Measurements from ENCODE around the gene DTX4.
"Not testable (repeated sequence)": the region's sequence is repeated elsewhere in the genome, so short reads cannot be mapped to it uniquely, and the experiment has no call there.

Gene DTX4

GRCh38 chr11:59171508-59172322 is at the start of gene DTX4:
TSS of gene DTX4 (plus strand) at chr11:59172132. CDS start at chr11:59172596, 464 bp downstream.
- DNase-seq (ENCODE audit: low spot score): peak; percentile 90

DNA sequence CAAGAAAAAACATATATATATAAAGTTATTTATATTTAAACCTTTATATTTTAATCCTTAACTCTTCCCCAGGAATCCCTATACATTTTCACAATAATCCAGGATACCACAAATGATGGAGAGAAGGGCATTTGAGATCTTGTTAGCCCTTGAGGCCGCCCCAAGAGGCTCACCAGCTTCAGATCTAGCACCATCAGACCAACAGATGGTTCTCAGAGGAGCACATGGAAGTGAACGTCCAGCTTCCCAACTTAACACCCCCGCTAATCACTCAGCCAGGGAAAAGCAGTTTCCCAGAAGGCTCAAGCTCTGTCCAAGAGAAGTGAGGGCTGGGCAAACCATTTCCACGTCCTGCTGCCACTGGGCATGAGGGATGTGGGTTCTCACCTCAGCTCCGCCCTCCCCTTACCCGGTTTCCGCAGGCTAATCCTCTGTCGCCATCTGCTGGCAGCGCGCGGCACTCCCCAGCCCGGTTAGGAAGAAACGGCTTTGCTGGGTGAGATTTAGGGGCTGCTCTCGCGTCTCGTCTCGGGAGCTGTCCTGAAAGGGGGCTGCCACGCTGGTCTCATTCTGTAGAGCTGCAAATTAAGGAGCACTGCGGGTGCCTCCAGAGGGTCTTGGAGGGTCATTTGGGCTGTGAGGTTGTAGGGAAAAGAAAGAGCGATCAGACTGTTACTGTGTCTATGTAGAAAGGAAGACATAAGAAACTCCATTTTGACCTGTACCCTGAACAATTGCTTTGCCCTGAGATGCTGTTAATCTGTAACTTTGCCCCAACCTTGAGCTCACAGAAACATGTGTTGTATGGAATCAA is 36.1 kb upstream of the DTX4 start:
- peak; percentile 90 for DNase-seq (ENCODE audit: low spot score)

GRCh38 chr11:59136551-59136950 is 35.4 kb upstream of the DTX4 start:
- not testable (repeated sequence) for DNase-seq (ENCODE audit: low spot score)

- DNase-seq (ENCODE audit: low spot score): no peak
These were observed 34.7 kb upstream of the DTX4 start for GRCh38 chr11:59137190-59137589.

DNA sequence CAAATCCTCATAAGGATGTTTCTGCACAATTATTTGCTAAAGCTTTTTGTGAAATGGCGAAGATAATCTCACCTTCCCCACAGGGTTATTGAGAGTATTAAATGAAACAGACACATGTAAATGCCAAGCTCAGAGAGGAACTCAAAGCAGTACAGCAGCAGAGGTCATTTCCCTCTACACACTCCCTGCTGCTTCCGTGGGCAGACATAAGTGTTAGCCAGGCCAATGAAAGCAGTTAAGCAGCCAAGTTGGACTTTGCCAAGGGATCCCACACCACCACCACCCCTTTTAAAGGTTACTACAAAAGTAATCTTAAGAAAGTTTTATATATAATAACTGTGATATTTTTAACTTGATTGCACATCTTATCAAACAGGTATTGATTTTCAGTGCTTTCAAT is 33.3 kb upstream of the DTX4 start:
- DNase-seq (ENCODE audit: low spot score): no peak

GRCh38 chr11:59141191-59141590 is 30.7 kb upstream of the DTX4 start:
- DNase-seq (ENCODE audit: low spot score): no peak

DNA sequence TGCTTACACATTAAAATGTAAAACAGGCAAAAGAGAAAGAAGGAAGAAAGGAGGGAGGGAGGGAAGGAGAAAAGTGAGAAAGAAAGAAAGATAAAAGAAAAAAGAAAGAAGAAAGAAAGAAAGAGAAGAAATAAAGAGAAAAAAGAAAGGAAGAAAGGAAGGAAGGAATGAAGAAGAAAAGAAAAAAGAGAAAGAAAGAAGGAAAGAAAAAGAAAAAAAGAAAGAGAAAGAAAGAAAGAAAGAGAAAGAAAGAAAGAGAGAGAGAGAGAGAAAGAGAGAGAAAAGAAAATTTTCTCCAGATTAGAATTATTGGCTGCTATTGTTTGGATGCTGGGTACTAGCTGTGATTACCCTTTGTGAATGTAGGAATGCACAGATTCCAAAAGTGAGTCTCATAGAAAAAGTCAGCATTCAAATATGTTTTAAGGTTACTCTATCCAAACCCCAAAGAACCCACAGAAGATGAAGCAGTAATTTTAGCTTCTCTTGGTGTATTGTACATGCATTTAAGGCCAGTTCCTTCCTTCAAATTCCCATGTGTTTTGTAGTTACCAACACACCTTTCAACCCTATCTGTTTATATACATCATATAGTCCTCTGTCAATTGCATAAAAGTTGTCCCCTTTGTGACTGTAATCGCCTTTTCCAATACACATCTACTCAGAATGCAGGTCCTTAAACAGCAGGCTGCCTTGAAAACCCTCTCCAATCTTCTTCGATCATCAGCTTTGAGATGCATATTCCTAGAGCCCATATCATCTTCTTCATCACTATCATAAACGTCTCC is 30.1 kb upstream of the DTX4 start:
- DNase-seq (ENCODE audit: low spot score): peak; percentile 67

DNA sequence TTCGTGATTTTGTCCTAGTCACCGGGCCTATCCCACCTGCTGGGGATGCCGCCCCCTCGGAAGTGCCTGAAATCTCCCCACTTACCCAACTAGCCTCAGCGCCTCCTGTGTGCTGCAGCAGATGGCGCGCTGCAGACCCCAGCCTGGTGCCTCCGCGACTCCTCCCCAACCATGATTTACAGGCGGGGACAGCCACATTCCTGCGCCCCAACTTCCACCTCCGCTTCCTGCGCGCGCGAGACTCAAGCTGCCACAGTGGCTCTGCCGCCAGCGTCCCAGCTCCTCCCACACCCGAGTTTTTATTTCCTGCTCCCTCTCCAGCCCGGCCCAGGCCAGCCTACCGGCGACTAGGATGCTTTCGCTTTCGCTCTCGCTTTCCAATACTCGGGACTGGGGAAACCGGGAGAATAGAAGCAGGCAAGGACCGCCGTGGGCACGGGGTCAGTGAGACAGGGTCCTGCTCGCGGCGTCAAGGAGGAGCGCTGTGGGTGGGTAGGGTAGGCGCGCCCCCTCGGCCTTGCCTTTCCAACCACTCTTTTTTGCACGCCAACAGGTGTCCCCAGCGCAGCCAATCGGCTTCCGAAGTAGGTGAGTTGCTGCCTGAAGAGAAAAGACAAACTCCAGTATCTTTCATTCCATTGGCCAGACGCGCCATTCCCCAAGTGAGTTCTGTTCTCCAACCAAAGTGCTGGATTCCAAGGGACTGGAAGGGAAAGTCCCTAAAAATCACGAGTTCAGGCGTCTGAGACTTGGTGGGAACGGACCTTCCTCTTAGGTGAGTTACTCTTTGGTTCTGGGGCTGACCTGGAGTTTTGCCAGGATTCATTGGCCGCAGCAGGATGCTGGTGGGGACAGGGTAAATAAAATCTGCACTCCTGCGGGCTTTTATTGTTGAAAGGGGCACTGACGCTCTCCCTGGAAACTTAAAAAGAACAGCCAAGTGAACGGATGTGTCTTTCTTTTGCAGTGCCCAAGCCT is 29.1 kb upstream of the DTX4 start, which contains the start of gene FAM111A:
FAM111A (plus strand) TSS at position 327 of the 978 bp plus-strand sequence. CDS start 6,017 bp downstream, outside the sequence.
- DNase-seq (ENCODE audit: low spot score): peak; percentile 90

- no peak for DNase-seq (ENCODE audit: low spot score)
These were observed 27.8 kb upstream of the DTX4 start for GRCh38 chr11:59144096-59144495.

DNA sequence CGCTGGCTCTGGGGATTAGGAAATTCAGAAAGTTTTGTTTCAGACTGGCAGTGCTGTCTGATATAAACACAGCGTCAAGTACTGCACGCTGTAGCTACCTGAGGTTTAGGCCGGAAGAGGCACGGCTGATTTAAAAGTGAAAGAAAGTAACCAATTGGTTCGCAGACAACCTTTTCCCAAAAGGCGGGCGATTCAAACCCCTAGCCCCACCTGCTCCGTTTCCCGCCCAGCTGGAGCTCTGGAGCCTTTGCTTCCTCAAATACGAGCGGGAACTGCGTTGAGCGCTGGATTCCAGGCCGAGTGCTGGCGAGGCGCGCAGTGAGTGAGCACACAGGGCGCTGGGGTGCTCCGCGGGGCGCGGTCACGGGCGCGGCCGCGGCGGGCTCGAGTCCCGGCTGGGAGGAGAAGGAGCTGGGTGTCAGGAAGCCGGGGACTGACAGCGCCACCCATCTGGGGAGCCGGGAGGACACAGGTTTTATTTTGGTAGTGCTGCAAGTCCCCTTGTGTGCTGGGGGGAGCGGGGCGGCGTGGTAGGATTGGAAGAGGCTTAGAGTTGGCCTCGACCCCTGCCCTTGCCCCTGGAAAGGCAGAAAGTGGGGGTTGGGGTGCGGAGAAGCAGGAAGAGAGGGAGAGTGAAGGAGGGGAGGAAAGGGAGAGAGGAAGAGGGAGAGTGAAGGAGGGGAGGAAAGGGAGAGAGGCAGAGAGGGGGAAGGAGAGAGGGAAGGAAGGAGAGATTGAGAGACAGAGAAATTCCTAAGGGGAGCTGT is 27.2 kb upstream of the DTX4 start:
- peak; percentile 89 for DNase-seq (ENCODE audit: low spot score)

DNA sequence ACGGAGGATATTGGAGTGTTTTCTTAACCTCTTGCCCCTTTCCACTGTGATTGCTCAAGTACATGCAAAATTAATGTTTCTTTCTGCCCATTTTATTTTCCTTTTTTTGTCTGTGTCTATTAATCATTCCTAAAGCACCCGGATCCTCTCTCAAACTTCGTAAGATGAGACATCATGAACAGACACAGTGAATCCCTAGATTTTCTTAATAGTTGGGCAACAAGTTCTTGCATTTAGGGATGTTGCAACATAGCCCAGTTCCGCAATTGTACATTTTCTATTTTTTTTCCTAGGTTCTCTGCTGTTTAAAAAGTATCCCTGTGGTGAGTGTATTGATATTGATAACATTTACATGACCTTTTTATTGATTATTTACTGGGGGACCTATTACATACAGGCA is 26.4 kb upstream of the DTX4 start:
- DNase-seq (ENCODE audit: low spot score): peak; percentile 29

GRCh38 chr11:59151761-59152160 is 20.2 kb upstream of the DTX4 start:
- DNase-seq (ENCODE audit: low spot score): no peak

DNA sequence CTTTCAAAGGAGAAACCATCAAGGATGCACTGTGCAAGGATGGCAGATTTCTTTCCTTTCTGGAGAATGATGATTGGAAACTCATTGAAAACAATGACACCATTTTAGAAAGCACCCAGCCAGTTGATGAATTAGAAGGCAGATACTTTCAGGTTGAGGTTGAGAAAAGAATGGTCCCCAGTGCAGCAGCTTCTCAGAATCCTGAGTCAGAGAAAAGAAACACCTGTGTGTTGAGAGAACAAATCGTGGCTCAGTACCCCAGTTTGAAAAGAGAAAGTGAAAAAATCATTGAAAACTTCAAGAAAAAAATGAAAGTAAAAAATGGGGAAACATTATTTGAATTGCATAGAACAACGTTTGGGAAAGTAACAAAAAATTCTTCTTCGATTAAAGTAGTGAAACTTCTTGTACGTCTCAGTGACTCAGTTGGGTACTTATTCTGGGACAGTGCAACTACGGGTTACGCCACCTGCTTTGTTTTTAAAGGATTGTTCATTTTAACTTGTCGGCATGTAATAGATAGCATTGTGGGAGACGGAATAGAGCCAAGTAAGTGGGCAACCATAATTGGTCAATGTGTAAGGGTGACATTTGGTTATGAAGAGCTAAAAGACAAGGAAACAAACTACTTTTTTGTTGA is 19.5 kb upstream of the DTX4 start:
- DNase-seq (ENCODE audit: low spot score): no peak

- DNase-seq (ENCODE audit: low spot score): no peak
These were observed 17.3 kb upstream of the DTX4 start for GRCh38 chr11:59154610-59155009.

DNA sequence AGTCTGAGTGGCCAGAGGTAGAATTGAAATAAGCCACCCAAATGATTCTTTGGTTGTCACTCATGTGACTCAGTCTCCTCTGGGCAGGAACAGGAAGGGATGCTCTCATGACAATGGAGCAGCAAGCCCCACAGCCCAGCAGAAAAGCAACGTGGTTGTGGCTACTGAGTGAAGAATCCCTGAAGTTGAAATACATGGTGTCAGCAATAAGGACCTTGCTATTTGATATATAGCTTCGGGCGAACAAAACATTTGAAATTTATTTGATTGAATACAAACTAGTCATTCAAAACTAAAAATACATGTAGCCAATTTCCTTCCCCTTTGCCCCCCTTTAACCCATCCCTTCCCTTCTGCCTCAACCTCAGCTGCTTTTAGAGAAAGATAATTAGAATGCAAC is 14.5 kb upstream of the DTX4 start:
- no peak for DNase-seq (ENCODE audit: low spot score)

- DNase-seq (ENCODE audit: low spot score): peak; percentile 80
These were observed 13.5 kb upstream of the DTX4 start for GRCh38 chr11:59158206-59159068.

DNA sequence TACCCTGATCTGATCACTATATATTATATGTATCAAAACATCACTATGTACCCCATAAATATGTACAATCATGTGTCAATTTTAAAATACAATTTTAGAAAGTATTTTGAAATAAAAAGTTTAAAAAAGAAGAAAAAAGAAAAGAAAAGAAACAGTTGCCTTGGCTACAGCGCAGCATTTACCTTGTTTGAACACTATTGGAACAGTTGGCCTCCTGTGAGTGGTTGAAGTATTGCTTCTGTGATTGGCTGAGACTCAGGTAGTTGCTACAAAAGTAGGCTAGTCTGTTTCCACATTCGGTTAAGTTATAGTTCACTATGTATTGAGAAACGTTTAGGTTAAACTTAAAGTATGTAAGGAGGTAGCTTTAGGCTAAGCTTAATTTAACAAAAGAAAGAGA is 7.9 kb upstream of the DTX4 start:
- DNase-seq (ENCODE audit: low spot score): no peak

DNA sequence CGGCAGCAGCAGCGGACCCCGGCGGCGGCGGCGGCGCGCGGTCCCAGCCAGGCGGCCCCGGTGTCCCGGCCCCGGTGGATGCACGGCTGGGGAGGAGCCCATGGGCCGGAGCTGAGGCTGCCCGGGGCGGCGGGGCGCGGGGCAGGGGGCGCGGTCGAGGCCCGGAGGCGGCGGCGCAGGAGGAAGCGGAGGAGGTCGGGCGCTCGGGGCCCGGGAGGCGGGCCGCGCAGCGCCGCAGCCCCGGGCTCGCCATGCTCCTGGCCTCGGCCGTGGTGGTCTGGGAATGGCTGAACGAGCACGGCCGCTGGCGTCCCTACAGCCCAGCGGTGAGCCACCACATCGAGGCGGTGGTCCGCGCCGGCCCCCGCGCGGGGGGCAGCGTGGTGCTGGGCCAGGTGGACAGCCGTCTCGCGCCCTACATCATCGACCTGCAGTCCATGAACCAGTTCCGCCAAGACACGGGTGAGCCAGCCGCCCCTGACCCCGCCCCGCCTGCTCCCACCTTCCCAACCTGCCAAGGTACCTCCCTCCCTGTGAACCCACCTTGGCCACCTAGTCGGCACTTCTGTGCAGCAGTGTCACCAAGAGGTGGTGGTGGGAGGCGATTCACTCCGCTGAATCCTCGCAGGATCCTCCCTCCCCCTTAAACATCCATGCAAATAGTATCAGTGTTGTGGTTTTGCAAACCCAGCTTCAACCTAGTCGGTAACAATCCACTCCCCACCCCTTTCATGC is 580 bp downstream of the DTX4 start:
- DNase-seq (ENCODE audit: low spot score): no peak

Data from AG08395 (cell line).